Uterus (tissue), 4 donors: ENCODE data around the gene B4GALNT3. TPM values are rescaled to one million over a fixed set of nuclear protein-coding genes. Genes with fewer than 3 reads are reported as not detected.

Experiments
- DNase-seq, 2 donors: peaks; one replicate each; pipeline ENCODE4 v3.0.0-alpha.2; 2019 to 2020
- H3K27ac ChIP-seq, 2 donors: fragments of 200-600 bp; sonication (generic); 1 replicate in 1 of 2; 2 replicates in 1 of 2; pipeline ENCODE4 v1.5.1; 2016 to 2018
- H3K27me3 ChIP-seq, 2 donors: fragments of 200-600 bp; sonication (generic); one replicate each; pipeline ENCODE4 v1.5.1; 2018 to 2019; ENCODE audit warnings: control low read depth in 1 of 2
- H3K36me3 ChIP-seq, 2 donors: fragments of 200-600 bp; sonication (generic); one replicate each; pipeline ENCODE4 v1.5.1; 2019; ENCODE audit warnings: control low read depth in 1 of 2
- H3K4me1 ChIP-seq, 2 donors: fragments of 200-600 bp; sonication (generic); one replicate each; pipeline ENCODE4 v1.5.1; 2018 to 2019; ENCODE audit warnings: control low read depth in 1 of 2
- H3K4me3 ChIP-seq, 2 donors: fragments of 200-600 bp; sonication (generic); 1 replicate in 1 of 2; 2 replicates in 1 of 2; pipeline ENCODE4 v1.5.1; 2018 to 2019; ENCODE audit warnings: mild to moderate bottlenecking in 1 of 2
- H3K9me3 ChIP-seq, 2 donors: fragments of 200-600 bp; sonication (generic); one replicate each; pipeline ENCODE4 v1.5.1; 2019; ENCODE audit warnings: control low read depth in 1 of 2
- CTCF ChIP-seq, 4 experiments: fragments of 200-600 bp in 2 of 4; fragments of 450-650 bp in 2 of 4; sonication (generic) in 2 of 4; IDR thresholded peaks; one replicate each; pipeline ENCODE4 v1.5.1; 2016 to 2019; ENCODE audit warnings: antibody characterized with exemption in 4 of 4, mild to moderate bottlenecking in 2 of 4, moderate library complexity in 1 of 4
- POLR2A ChIP-seq, 2 donors: fragments of 450-650 bp; IDR thresholded peaks; one replicate each; pipeline ENCODE4 v1.6.1; 2016; ENCODE audit warnings: antibody characterized with exemption in 2 of 2, mild to moderate bottlenecking in 1 of 2, moderate library complexity in 1 of 2
- intact Hi-C: fragments of 100-400 bp; cut with DNase I; formaldehyde crosslinking; loops from one replicate; pipeline ENCODE4 v1.15.1; 2023; ENCODE audit warnings: low total_unique reads
- total RNA-seq, 4 donors: library from RNA; depleted of rRNA in 3 of 4; stranded (reverse); fragments of >200 nt in 3 of 4; gene quantifications; one replicate each; pipeline versions ENCODE4 v1.1.0 to v1.2.4, GENCODE V29; 2014 to 2023
- donor health status: DM: yes; HTN: yes; CAD: no.

The B4GALNT3 gene
- total RNA-seq, 4 donors from 2014 or later: 2.2 to 29.2 (median 3.1) TPM

GRCh38 chr12:546265-546919 is 86.7 kb downstream of the B4GALNT3 start:
- H3K27me3 ChIP-seq: no peaks in the 10 kb centered on the region
- TF ChIP-seq CTCF (IDR thresholded peaks at IDR 0.05): no peak
- no peak for TF ChIP-seq POLR2A (IDR thresholded peaks at IDR 0.05)
- H3K27ac ChIP-seq: no peak overlapping the region
- DNase-seq: no peak
- no peaks in the 10 kb centered on the region for H3K9me3 ChIP-seq
- H3K4me1 ChIP-seq: no peaks in the 10 kb centered on the region
- no peaks in the 10 kb centered on the region for H3K36me3 ChIP-seq
- intact Hi-C loops: loop anchor here (5.0 kb wide), 1 partner anchor 104 kb away; no protein-coding TSS in a partner anchor
- H3K4me3 ChIP-seq: no peak overlapping the region

- TF ChIP-seq CTCF (IDR thresholded peaks at IDR 0.05): peak; percentile 92 to 99 (median 98)
- no peak for TF ChIP-seq POLR2A (IDR thresholded peaks at IDR 0.05)
- Histone ChIP-seq H3K36me3 (no peaks in the 10 kb centered on the region), H3K4me3 (no peak overlapping the region), H3K27ac (no peak overlapping the region), H3K27me3 (no peaks in the 10 kb centered on the region), H3K9me3 (no peaks in the 10 kb centered on the region), H3K4me1 (no peaks in the 10 kb centered on the region)
- peak; percentile 33 to 67 for DNase-seq
- intact Hi-C loops: loop anchor here (5.0 kb wide), 1 partner anchor 105 kb away; no protein-coding TSS in a partner anchor
These were observed 87.4 kb downstream of the B4GALNT3 start for GRCh38 chr12:546920-547845.

GRCh38 chr12:547883-548470 is 88.2 kb downstream of the B4GALNT3 start:
- no peaks in the 10 kb centered on the region for H3K9me3 ChIP-seq
- TF ChIP-seq POLR2A (IDR thresholded peaks at IDR 0.05) (no peak), CTCF (IDR thresholded peaks at IDR 0.05) (no peak)
- H3K27ac ChIP-seq: no peak overlapping the region
- no peaks in the 10 kb centered on the region for H3K27me3 ChIP-seq
- intact Hi-C loops: loop anchor here (5.0 kb wide), 1 partner anchor 106 kb away; no protein-coding TSS in a partner anchor
- no peaks in the 10 kb centered on the region for H3K36me3 ChIP-seq
- DNase-seq: no peak
- no peak overlapping the region for H3K4me3 ChIP-seq
- no peaks in the 10 kb centered on the region for H3K4me1 ChIP-seq

GRCh38 chr12:549476-550082 is 89.8 kb downstream of the B4GALNT3 start:
- no peak for TF ChIP-seq POLR2A (IDR thresholded peaks at IDR 0.05)
- TF ChIP-seq CTCF (IDR thresholded peaks at IDR 0.05): no peak
- Histone ChIP-seq H3K27me3 (no peaks in the 10 kb centered on the region), H3K4me1 (no peaks in the 10 kb centered on the region), H3K27ac (no peak overlapping the region), H3K4me3 (no peak overlapping the region), H3K36me3 (no peaks in the 10 kb centered on the region), H3K9me3 (no peaks in the 10 kb centered on the region)
- intact Hi-C loops: loop anchor here (5.0 kb wide), 1 partner anchor 107 kb away; no protein-coding TSS in a partner anchor
- no peak for DNase-seq
